Suppressor macrophage treated with lipopolysaccharide for 4 hours (primary cell): ENCODE results near the gene PTPRS.
A peak's percentile ranks its signal among the peaks of the same experiment; 100 is the strongest.
"Not testable (repeated sequence)": the region's sequence is repeated elsewhere in the genome, so short reads cannot be mapped to it uniquely, and the experiment has no call there.

Experiments used
- DNase-seq: peaks from one replicate; pipeline ENCODE4 v3.0.0-alpha.2; 2020

Gene PTPRS

DNA sequence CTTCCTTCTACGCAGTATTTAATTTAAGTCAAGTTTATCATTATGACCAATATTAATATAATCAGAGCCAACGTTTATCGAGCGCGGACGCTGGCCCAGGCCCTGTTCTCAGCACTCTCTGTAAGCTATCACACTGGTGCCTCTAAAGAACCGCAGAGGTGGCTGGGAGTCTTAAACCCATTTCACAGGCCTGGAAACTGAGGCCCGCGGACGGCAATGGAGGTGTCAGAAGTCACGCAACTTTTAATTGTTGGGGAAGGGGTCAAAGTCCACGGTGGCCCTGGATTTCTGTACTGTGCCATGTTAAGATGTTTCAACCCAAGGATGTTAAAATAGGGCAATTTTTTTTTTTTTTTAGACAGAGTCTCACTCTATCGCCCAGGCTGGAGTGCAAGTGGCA, 8.8 kb downstream of the PTPRS start:
- DNase-seq, result no peak

DNA sequence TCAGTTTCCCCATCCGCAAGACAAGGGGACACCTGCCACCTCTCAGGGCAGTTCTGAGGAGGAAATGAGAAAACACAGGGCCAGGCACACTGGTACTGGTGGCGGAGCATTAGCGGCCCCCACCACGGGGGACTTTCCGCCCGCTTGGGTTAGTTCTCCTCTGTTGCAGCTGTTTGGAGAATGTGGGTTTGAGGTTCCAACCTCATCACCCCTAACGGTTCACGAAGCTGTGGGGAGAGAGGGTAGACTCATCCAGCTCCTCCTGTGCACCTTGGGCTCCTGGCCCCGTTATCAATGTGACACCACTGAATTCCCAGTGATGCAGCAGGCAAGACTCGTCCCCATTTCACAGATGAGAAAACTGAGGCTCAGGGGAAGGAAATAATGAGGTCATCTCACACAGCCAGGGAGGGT, 10.3 kb downstream of the PTPRS start:
- DNase-seq, result no peak

DNA sequence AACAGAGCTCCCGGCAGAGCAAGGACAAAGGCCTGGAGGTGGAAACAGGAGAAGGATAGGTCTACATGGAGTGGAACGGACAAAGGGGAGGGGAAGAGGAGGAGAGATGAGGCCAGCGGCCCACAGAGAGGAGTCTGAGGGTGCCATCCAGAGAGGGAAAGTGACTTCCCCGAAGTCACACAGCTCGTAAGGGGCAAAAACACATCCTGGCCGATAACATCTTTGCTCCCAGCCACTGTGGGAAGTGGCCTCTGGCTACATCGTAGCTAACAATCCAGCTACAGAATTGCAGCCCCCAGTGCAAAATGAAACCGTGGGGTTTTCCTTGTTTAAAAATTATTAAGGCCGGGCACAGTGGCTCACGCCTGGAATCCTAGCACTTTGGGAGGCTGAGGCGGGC, 11.5 kb downstream of the PTPRS start:
- DNase-seq, result no peak

DNA sequence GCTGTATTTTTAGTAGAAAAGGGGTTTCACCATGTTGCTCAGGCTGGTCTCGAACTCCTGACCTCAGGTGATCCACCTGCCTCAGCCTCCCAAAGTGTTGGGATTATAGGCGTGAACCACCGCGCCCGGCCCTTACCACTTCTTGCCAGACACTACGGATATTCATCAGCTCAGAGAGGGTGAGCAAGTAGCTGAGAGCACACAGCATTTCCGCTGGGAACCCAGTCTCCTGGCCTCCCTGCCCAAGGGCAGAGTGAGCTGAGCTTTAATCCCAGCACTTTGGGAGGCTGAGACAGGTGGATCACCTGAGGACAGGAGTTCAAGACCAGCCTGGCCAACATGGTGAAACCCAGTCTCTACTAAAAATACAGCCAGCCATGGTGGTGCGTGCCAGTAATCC, 12.2 kb downstream of the PTPRS start:
- not testable (repeated sequence) for DNase-seq

DNA sequence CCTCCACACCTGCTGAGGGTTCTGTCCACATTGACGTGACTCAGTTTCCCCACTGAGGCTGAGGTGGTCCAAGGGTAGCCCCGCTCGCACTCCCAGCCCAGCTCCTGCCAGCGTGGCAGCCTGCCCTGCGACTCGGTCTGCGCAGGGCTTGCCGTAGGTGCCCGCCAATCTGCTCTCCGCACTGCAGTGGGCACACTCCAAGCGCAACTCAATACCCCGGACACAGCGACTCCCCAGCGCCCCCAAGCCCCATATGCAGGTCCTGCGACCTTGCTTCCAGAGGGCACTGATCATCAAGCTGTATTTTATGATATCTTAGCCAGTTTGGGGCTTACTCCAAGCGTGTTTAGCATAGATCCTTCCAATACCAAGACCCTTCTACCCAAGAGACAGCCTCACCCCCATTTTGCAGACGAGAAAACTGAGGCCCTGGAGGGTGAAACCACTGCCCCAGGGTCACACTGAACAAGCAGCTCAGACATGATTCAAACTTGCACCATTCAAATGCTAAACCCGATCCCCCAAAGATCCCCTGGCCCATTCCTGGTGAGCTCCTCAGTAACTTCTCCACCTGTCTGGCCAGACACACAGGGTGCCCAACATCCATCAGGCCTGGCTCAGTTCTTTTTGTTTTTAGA, 13.5 kb downstream of the PTPRS start:
- no peak for DNase-seq

DNA sequence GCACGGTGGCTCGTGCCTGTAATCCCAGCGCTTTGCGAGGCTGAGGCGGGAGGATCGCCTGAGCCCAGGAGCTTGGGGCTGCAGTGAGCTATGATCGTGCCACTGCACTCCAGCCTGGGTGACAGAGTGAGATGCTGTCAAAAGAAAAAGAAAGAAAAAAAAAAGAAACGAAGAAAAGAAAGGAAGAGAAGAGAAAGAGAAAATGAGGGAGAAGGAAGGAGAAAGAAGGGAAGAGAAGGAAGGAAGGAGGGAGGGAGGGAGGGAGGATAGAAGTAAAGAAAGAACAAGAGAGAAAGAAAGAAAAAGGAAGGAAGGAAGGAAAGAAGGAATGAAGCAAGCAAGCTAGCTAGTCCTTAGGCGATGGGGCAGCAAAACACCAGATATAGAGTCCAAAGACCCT, 14.1 kb downstream of the PTPRS start:
- no peak for DNase-seq

DNA sequence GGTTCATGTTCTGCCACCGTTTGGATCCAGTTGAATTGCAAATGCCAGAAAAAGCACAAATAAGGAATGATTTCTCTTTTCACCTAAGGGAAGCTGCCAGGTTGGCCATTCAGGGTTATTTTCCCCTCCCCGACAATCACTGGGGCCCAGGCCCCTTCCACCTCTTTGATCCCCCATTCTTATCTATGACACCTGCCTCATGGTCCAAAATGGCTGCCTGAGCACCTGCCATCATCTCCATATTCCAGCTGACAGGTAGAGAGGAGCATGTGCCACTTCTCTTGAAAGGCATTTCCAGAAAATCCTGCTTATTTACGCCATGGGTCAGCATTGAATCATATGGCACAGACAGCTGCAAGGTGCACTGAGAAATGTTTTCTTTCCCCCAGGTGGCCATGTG, 15.7 kb downstream of the PTPRS start:
- DNase-seq, result no peak

DNA sequence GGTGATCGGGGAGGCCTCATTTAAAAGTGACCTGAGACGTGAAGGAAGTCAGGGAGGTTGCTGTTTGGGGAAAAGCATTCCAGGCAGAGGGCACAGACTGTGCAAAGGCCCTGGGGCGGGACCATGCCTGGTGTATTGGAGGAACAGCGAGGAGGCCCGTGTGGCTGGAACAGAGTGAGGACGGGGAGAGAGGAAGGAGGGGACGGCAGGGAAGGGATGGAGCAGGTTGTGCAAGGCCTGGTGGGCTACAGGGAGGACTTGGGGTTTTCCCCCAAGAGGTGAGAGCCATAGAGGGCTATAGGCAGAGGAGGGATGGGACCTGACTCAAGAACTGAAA, 17.2 kb downstream of the PTPRS start:
- DNase-seq, result no peak

DNA sequence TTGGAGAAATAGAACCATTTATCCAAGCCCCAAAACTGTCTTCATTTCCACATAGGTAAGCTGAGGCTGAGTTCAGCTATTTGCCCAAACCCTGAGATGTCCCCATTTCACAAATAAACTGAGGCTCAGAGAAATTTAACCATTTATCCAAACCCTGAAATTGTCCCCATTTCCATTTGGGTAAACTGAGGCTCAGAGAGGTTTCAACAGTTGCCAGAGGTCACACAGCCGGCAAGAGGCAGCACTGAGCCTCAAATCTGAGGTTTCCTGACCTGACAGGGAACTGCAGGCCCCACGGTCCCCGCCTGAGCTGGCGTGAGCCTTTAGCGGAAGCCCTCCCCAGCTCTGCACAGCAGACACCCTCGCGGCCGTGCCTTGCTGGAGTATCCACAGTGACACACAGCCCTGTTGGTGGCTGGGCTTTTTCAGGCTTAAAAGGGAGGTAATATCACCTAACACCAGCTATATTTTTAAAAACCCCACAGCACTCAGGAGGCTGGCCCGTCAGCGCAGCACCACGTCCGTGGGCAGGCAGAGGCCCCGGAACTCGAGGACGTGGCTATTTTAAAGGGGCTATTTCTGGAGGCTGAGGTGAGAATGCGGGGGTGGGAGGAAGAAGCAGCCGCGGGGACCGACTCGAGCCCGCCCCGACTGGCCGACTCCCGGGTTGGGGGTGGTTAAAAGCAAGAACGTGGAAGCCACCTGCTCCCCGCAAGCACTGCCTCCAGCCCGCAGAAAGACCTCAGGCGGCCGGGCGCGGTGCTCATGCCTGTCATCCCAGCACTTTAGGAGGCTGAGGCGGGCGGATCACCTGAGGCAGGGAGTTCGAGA, 18.5 kb downstream of the PTPRS start:
- peak; percentile 9 for DNase-seq

DNA sequence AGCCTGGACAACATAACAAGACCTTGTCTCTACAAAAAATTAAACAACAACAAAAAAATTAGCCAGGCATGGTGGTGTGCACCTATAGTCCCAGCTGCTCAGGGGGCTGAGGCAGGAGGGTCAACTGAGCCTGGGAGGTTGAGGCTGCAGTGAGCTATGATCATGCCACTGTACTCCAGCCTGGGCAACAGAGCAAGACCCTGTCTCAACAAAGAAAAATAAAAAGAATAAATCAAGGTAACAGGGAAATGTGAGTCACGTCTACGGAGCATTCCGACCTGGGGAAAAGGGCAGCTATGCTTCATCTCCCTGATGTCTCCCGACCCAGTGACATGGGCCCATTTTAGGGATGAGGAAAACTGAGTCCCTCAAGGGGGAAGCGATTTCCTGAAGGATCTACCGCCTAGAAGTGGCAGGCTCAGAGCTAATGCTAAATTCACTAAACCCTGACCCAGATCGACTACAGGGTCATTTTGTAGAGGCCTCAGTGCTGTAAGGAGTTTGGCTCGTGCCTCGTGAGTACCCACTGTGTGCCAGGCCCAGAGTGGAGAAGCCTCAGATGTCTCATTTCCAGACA, 19.5 kb downstream of the PTPRS start:
- no peak for DNase-seq

DNA sequence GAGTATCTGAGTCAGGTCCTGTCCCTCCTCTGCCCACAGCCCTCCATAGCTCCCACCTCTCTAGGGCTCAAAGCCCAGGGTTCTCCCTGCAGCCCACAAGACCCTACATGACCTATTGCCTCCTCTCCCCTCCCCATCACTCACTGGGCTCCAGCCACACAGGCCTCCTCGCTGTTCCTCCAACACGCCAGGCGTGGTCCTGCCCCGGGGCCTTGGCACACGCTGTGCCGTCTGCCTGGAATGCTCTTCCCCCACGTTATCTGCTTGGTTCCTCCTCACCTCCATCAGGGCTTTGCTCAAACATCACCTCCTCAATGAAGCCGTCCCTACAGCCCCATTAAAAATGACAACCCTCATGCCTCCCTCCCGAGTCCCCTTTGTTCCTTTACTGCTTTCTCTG, 21.1 kb downstream of the PTPRS start:
- no peak for DNase-seq

DNA sequence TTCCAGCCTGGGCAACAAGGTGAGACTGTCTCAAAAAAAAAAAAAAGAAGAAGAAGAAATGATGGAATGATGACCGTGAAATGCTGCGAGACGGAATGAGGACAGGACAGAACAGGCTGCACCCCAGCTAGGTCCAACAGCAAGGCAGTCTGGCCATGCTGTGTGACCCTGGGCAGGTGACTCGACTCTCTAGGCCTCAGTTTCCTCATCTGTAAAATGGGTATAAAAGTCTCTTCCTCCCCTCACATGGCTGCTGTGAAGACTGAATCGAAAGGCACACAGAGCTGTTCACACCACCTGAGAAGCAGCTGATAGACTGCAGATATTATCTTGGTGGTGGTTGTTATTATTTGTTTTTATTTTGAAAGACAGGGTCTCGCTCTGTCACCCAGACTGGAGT, 22.3 kb downstream of the PTPRS start:
- no peak for DNase-seq

DNA sequence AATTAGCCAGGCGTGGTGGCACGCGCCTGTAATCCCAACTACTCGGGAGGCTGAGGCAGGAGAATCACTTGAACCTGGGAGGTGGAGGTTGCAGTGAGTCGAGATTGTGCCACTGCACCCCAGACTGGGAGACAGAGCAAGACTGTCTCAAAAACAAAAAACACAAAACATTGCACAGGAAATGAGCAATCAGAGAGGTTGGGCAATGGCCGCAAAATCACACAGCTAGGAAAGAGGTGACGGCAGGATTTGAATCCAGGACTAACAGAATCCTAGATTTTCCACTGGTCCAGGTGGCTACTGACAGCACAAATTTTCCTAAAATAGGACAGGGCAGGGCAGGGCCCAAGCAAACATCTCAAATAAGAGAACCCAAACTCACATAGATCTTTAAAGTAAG, 23.3 kb downstream of the PTPRS start:
- no peak for DNase-seq

DNA sequence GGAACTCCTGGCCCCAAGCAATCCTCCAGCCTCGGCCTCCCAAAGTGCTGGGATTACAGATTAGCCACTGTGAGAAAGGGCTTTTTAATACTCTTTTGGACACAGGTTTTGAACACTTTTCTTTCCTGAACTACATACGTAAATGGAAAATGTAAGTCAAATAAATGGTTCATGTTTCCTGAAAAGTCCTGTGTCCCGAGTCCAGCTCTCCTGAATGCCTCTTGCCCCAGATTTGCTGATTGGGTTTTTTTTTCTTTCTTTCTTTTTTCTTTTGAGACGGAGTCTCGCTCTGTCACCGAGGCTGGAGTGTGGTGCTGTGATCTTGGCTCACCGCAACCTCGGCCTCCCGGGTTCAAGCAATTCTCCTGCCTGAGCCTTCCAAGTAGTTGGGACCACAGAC, 24.5 kb downstream of the PTPRS start:
- no peak for DNase-seq

DNA sequence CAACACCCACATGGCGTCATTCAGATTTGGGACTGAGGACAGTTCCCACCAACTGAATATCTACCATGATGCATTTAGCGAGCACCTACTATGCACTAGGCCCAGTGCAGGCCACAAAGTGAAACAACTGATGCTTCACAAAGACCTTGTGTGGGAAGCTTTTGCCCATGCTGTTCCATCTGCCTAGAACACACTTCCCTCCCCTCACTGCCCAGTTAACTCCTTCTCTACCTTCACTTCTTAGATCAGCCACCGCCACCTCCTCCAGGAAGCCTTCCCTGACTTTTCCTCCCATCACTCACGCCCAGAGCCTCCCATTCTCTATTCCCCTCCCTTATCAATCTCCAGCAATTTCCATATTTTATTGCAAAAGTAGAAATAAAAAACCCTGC, 25.7 kb downstream of the PTPRS start:
- DNase-seq, result no peak

DNA sequence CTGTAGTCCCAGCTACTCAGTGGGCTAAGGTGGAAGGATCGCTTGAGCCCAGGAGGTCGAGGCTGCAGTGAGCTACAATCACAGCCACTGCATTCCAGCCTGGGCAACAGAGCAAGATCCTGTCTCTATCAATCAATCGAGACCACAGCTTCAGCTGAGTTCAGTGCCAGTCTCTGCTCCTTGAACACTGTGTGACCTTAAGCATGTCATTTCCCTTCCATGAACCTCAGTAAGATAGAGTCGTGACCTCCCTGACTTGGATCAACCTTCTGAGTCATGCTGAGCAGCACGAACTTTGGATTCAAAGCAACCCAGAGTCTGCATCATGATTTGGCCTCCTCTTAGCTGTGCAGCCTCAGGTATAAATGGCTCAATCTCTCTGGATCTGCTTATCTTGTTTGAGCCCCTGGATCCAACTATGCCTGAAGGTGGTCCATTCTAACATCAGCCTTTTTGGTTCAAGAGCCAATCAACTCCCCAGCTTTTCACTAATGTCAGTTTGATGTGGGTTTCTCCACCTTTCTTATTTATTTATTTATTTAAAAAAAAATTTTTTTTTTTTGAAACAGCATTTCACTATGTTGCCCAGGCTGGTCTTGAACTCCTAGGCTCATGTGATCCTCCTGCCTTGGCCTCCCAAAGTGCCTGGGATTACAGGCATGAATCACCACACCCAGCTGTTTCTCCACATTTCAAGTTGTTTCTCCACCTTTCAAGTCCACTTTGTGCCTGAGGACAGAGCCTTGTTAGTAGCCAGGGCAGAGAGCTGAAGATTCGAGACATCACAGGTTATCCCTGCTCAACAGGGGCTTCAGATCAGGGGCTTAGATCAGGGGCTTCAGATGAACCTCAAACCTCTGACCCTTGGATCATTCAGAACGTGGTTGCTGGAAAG, 26.4 kb downstream of the PTPRS start:
- no peak for DNase-seq

DNA sequence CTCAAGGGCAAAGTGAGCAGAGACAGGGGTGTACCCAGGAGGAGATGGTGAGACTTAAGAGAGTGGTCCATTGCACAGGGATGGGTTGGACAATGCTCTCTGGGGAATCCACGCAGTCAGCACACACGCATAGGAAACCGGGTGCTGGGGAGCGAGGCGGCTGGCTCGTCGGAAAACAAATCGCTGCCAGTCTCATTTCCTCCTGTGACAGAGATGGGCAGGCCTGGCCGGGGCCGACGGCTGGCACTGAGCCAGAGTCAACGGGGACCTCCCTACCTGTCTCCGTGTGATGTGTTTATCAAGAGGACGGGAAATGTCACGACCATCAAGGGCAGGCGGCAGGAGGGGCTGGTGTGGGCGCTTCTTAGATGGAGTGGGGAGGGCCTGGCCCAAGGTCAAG, 27.3 kb downstream of the PTPRS start:
- no peak for DNase-seq

DNA sequence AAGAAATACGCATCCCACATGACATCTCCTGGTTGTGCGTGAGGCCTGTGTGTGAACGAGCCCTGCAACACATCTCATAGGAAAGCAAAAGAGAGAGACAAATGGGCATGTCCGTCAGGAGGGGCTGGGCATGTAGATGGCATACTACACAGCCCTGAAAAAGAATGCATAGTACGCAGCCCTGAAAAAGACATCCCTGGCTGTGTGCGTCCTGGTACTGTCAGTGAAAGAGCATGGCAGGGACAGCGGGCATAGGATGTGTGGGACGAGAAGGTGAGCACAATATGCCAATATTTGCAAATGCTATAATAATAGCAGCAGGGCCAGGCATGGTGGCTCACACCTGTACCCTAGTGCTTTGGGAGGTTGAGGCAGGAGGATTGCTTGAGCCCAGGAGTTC, 28.6 kb downstream of the PTPRS start:
- no peak for DNase-seq

DNA sequence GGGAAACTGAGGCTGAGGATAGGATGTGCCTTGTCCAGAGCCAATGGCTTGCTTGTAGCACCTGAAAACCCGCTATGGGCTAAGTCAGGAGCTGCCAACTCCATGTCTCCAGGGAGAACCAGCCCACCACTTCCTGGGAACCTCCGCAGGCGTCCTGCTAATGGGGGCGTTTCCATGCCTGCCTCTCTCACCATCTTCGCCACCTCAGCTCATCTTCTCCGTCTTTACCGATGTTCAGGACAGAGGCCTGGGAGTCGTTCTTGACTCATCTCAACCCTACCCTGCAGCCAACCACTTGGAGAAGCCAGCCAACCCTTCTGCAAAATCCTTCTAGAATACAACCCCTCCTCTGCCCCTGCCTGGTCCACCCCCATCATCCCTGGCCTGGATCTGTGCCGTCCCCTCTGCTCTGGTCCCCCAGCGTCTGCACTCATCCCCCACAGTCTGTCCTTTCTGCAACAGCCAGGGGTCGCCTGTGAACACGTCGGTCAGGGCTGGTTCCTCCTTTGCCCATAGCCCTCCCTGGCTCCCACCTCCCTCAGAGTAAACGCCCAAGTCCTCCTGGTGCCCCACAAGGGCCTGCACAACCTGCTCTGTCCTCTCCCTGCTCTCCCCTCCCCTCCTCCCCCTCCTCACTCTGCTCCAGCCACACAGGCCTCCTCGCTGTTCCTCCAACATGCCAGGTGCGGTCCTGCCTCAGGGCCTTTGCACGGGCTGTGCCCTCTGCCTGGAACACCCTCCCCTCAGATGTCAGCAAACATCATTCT, 31.0 kb downstream of the PTPRS start:
- no peak for DNase-seq

DNA sequence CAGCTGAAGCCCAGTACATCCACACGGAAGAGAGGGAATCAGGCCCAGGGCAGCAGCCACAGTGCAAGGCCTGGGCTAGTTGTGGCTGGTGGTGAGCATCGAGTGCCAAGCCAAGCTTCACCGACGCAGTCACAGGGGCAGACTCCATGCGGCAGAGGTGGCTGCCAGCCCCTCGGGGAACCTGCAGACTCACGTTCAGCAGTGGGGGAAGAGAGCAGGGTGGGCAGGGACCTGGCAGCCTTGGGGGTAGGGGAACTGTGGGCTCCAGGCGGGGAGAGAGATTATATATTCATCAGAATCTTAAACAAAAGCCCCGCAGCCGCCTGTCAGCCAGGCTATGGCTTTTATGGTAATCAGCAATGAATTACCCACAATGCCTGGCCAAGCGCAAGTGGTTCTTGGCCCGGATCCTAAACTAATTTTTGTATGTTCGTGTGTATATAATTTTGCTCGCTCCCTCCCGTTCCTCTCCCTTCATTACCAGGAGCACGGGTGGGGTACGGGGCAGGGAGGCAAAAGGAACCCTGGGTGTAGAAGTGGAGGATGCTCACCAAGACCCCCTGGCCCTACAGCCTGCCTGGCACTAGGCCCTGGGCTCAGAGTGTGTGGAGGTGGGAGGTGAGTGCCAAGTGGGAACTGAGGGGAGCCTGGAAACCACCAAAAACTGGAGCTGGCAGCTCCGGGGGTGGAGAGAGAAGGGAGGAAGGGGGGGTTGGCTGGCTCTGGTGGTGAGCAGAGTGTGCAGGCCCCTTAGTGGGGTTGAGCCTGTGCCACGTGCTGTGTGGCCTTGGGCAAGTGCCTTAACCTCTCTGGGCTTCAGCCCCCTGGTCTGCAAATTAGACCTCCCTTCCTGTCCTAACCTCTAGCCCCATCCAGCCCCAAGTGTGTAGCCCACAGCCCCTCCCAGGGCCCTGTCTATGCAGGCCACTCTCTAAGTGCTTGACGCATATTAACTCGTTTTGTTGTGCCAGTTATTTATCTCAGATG, 31.9 kb downstream of the PTPRS start:
- DNase-seq, result no peak

DNA sequence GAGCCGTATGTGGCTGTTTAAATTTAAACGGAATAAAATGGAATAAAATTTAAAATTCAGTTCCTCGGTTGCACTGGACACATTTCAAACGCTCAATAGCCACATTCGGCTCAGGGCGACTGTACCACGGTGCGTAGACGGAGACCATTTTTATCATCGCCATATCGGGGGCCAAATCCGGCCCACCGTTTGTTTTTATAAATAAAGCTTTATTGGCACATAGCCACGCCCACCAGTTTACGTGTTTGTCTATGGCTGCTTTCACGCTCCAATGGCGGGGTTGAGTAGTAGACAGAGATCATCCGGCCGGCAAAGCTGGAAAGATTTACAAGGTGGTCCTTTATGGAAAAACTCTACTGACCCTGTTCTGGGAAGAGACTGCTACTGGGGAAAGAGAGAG, 33.0 kb downstream of the PTPRS start:
- DNase-seq, result no peak
